DOHH2 (cell line): ENCODE data around the gene SLIT2.

ENCODE experiments used
- H3F3A ChIP-seq: fragments of 200-600 bp; sonication (generic), shearing (Covaris generic); 2 replicates; pipeline ENCODE4 v1.6.0; 2016; ENCODE audit warnings: antibody characterized with exemption, mild to moderate bottlenecking; ENCODE audit not compliant: control insufficient read depth, insufficient read depth
- H3K27ac ChIP-seq: fragments of 200-600 bp; sonication (generic); 2 replicates; pipeline ENCODE4 v1.5.1; 2014; ENCODE audit warnings: low read depth, mild to moderate bottlenecking, low read length, moderate library complexity
- H3K27me3 ChIP-seq: fragments of 200-600 bp; sonication (generic); 2 replicates; pipeline ENCODE4 v1.6.1; 2014; ENCODE audit warnings: mild to moderate bottlenecking, low read length, mixed read lengths; ENCODE audit not compliant: control insufficient read depth
- H3K36me3 ChIP-seq: fragments of 200-600 bp; sonication (generic); 2 replicates; pipeline ENCODE4 v1.6.1; 2014; ENCODE audit warnings: mild to moderate bottlenecking, low read length, moderate library complexity, mixed read lengths; ENCODE audit not compliant: control insufficient read depth
- H3K4me1 ChIP-seq: fragments of 200-600 bp; sonication (generic); 2 replicates; pipeline ENCODE4 v1.6.1; 2014; ENCODE audit warnings: mild to moderate bottlenecking, low read length, mixed read lengths; ENCODE audit not compliant: control insufficient read depth
- H3K4me2 ChIP-seq: fragments of 200-600 bp; sonication (generic); 2 replicates; pipeline ENCODE4 v1.6.0; 2014; ENCODE audit warnings: mild to moderate bottlenecking, low read length, moderate library complexity
- H3K4me3 ChIP-seq: fragments of 200-600 bp; sonication (generic); 2 replicates; pipeline ENCODE4 v1.5.1; 2014; ENCODE audit warnings: mild to moderate bottlenecking, low read length, mixed read lengths
- H3K79me2 ChIP-seq: fragments of 200-600 bp; sonication (generic); 2 replicates; pipeline ENCODE4 v1.6.1; 2014; ENCODE audit warnings: mild to moderate bottlenecking, low read length, mixed read lengths; ENCODE audit not compliant: control insufficient read depth
- H3K9me2 ChIP-seq: fragments of 200-600 bp; sonication (generic); replicated peaks from 2 replicates; pipeline ENCODE4 v1.6.1; 2014; ENCODE audit warnings: mild to moderate bottlenecking, low read length, mixed read lengths; ENCODE audit not compliant: control insufficient read depth
- H3K9me3 ChIP-seq: fragments of 200-600 bp; sonication (generic); 2 replicates; pipeline ENCODE4 v1.6.1; 2014; ENCODE audit warnings: antibody characterized with exemption, low read length, mixed read lengths; ENCODE audit not compliant: control insufficient read depth, insufficient read depth
- H4K20me1 ChIP-seq: fragments of 200-600 bp; sonication (generic); 2 replicates; pipeline ENCODE4 v1.6.0; 2014; ENCODE audit warnings: low read depth, mild to moderate bottlenecking, antibody characterized with exemption, low read length, moderate library complexity; ENCODE audit not compliant: control insufficient read depth, insufficient read depth
- CTCF ChIP-seq: fragments of 200-600 bp; sonication (generic); IDR thresholded peaks from one replicate; pipeline ENCODE4 v1.5.1; 2014; ENCODE audit warnings: antibody characterized with exemption, mild to moderate bottlenecking, low read depth, low read length; ENCODE audit not compliant: poor library complexity, severe bottlenecking
- EZH2phosphoT487 ChIP-seq: fragments of 200-600 bp; sonication (generic); IDR thresholded peaks from 2 replicates; pipeline ENCODE4 v1.6.1; 2017; ENCODE audit warnings: borderline replicate concordance, mild to moderate bottlenecking, antibody characterized with exemption, low read length, moderate library complexity, mixed read lengths

The SLIT2 gene

GRCh38 chr4:20288047-20288650, 36.4 kb downstream of the SLIT2 start:
- Histone ChIP-seq H3K36me3 (no peaks in the 10 kb centered on the region), H3F3A (no peaks in the 10 kb centered on the region), H3K27ac (no peak overlapping the region), H3K9me3 (no peaks in the 10 kb centered on the region), H3K4me3 (no peak overlapping the region), H3K4me1 (no peaks in the 10 kb centered on the region), H3K9me2 (no peaks in the 10 kb centered on the region), H3K27me3 (no peaks in the 10 kb centered on the region), H3K79me2 (no peaks in the 10 kb centered on the region), H3K4me2 (no peak overlapping the region), H4K20me1 (no peaks in the 10 kb centered on the region)
- TF ChIP-seq EZH2phosphoT487 (no peak), CTCF (no peak)

- Histone ChIP-seq H3K79me2 (no peaks in the 10 kb centered on the region), H3K27ac (no peak overlapping the region)
Observed at GRCh38 chr4:20288846-20289512, 37.3 kb downstream of the SLIT2 start.

GRCh38 chr4:20289782-20290181, 38.1 kb downstream of the SLIT2 start:
- Histone ChIP-seq H3K27ac (no peak overlapping the region), H3K79me2 (no peaks in the 10 kb centered on the region), H3K9me3 (no peaks in the 10 kb centered on the region), H3K9me2 (no peaks in the 10 kb centered on the region), H3K36me3 (no peaks in the 10 kb centered on the region), H3K4me3 (no peak overlapping the region), H3K4me2 (no peak overlapping the region), H3K4me1 (no peaks in the 10 kb centered on the region), H4K20me1 (no peaks in the 10 kb centered on the region), H3F3A (no peaks in the 10 kb centered on the region), H3K27me3 (no peaks in the 10 kb centered on the region)
- TF ChIP-seq EZH2phosphoT487 (no peak), CTCF (no peak)

More at GRCh38 chr4:20288846-20289512, 37.3 kb downstream of the SLIT2 start:
- H3K4me3 ChIP-seq, result no peak overlapping the region
- H3K4me1 ChIP-seq, result no peaks in the 10 kb centered on the region
- no peaks in the 10 kb centered on the region for H4K20me1 ChIP-seq
- H3K9me2 ChIP-seq, result no peaks in the 10 kb centered on the region
- no peaks in the 10 kb centered on the region for H3K9me3 ChIP-seq
- H3K27me3 ChIP-seq, result no peaks in the 10 kb centered on the region
- no peak for TF ChIP-seq EZH2phosphoT487
- no peak for TF ChIP-seq CTCF
- no peak overlapping the region for H3K4me2 ChIP-seq
- no peaks in the 10 kb centered on the region for H3F3A ChIP-seq
- H3K36me3 ChIP-seq, result no peaks in the 10 kb centered on the region
